ENCODE measurements around the gene HPS6. TPM values are rescaled to one million over a fixed set of nuclear protein-coding genes. Genes with fewer than 3 reads are reported as not detected.
A peak's percentile ranks its signal among the peaks of the same experiment; 100 is the strongest.
"Not testable (repeated sequence)": the region's sequence is repeated elsewhere in the genome, so short reads cannot be mapped to it uniquely, and the experiment has no call there.

HPS6 gene
- total and polyA plus RNA-seq, 2 experiments from 2014 or later, result 23.6 to 44.4 TPM

DNA sequence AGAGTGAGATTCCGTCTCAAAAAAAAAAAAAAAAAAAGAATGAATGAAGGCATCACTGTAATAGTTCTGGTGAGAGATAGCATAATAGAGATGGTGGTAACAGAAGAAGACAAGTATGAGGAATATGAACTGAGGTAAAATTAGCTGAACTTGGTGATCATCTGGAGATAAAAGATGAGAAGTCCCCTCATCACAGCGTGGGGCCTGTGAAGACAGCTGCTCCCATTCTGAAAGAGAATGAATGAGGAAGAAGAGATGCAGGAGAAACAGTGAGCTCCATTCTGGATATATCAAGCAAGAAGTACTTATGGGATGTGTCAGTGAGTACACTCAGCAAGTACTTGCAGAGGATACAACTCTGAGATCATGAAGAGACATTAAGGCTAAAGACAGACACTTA is 37.9 kb upstream of the HPS6 start:
- no peaks in the 10 kb centered on the region for H3K4me1 ChIP-seq (ENCODE audit: low read depth)
- TF ChIP-seq, protein P1, sequence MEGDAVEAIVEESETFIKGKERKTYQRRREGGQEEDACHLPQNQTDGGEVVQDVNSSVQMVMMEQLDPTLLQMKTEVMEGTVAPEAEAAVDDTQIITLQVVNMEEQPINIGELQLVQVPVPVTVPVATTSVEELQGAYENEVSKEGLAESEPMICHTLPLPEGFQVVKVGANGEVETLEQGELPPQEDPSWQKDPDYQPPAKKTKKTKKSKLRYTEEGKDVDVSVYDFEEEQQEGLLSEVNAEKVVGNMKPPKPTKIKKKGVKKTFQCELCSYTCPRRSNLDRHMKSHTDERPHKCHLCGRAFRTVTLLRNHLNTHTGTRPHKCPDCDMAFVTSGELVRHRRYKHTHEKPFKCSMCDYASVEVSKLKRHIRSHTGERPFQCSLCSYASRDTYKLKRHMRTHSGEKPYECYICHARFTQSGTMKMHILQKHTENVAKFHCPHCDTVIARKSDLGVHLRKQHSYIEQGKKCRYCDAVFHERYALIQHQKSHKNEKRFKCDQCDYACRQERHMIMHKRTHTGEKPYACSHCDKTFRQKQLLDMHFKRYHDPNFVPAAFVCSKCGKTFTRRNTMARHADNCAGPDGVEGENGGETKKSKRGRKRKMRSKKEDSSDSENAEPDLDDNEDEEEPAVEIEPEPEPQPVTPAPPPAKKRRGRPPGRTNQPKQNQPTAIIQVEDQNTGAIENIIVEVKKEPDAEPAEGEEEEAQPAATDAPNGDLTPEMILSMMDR (IDR thresholded peaks at IDR 0.05; ENCODE audit: low read depth, low read length), result no peak
- no peak overlapping the region for H3K27ac ChIP-seq
- H3K27me3 ChIP-seq, result no peaks in the 10 kb centered on the region
- no peak overlapping the region for H3K4me3 ChIP-seq
- DNase-seq (ENCODE audit: low read depth in 1 of 2, low spot score in 1 of 2), result no peak
- H3K9me3 ChIP-seq (ENCODE audit: low read depth), result no peaks in the 10 kb centered on the region
- peaks cover 34% of the 10 kb centered on the region for H3K36me3 ChIP-seq

DNA sequence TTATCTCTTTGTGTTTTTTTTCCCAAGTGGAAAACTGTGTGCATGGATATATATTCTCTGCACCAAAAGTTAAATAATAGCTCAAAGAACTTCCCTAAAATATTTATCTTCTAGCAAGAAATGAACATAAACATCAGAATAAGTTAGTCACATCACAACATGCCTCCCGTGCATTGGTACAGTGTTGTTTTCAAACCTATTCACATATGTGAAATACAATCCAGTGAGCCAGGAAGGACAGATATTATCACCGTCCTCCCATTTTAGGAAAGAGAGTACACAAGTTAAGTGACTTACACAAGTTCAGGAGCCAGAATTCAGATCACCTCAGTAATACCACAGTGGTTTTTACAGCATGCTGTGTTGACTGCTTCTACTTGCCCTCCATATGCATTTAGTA is 31.4 kb upstream of the HPS6 start:
- Histone ChIP-seq H3K36me3 (peaks cover 27% of the 10 kb centered on the region), H3K27ac (no peak overlapping the region), H3K27me3 (no peaks in the 10 kb centered on the region), H3K4me3 (no peak overlapping the region), H3K9me3 (ENCODE audit: low read depth) (no peaks in the 10 kb centered on the region), H3K4me1 (ENCODE audit: low read depth) (no peaks in the 10 kb centered on the region)
- DNase-seq (ENCODE audit: low read depth in 1 of 2, low spot score in 1 of 2), result no peak
- TF ChIP-seq, protein P1 (IDR thresholded peaks at IDR 0.05; ENCODE audit: low read depth, low read length), result no peak

DNA sequence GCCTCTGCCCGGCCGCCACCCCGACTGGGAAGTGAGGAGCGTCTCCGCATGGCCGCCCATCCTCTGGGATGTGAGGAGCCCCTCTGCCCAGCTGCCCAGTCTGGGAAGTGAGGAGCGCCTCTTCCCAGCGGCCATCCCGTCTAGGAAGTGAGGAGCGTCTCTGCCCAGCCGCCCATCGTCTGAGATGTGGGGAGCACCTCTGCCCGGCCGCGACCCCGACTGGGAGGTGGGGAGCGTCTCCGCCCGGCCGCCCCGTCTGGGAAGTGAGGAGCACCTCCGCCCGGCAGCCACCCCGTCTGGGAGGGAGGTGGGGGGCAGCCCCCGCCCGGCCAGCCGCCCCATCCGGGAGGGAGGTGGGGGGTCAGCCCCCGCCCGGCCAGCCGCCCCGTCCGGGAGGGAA is 29.3 kb upstream of the HPS6 start:
- H3K27me3 ChIP-seq; H3K4me1 ChIP-seq (ENCODE audit: low read depth); H3K9me3 ChIP-seq (ENCODE audit: low read depth); DNase-seq (ENCODE audit: low read depth in 1 of 2, low spot score in 1 of 2); H3K27ac ChIP-seq; H3K4me3 ChIP-seq: not testable (repeated sequence)
- peaks cover 15% of the 10 kb centered on the region for H3K36me3 ChIP-seq

DNA sequence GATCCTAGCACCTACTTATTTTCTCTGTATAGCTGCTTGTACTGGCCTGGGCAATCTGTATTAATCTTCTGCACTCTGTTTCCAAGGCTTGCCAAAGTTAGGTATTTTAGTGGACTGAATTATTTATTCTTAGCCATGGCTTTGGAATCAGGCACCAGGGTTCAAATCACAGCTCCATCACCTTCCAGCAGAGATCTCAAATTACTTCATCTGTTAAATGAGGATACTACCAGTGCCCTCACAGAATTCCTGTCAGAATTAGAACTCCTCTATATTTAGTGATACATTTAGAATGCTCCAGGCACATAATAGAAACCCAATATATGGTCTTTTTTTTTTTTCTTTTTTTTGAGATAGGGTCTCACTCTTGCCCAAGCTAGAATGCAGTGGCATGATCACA is 26.7 kb upstream of the HPS6 start:
- TF ChIP-seq, protein P1 (IDR thresholded peaks at IDR 0.05; ENCODE audit: low read depth, low read length), result no peak
- Histone ChIP-seq H3K27me3 (no peaks in the 10 kb centered on the region), H3K9me3 (ENCODE audit: low read depth) (no peaks in the 10 kb centered on the region), H3K36me3 (no peaks in the 10 kb centered on the region), H3K4me1 (ENCODE audit: low read depth) (no peaks in the 10 kb centered on the region), H3K4me3 (no peak overlapping the region), H3K27ac (no peak overlapping the region)
- no peak for DNase-seq (ENCODE audit: low read depth in 1 of 2, low spot score in 1 of 2)

DNA sequence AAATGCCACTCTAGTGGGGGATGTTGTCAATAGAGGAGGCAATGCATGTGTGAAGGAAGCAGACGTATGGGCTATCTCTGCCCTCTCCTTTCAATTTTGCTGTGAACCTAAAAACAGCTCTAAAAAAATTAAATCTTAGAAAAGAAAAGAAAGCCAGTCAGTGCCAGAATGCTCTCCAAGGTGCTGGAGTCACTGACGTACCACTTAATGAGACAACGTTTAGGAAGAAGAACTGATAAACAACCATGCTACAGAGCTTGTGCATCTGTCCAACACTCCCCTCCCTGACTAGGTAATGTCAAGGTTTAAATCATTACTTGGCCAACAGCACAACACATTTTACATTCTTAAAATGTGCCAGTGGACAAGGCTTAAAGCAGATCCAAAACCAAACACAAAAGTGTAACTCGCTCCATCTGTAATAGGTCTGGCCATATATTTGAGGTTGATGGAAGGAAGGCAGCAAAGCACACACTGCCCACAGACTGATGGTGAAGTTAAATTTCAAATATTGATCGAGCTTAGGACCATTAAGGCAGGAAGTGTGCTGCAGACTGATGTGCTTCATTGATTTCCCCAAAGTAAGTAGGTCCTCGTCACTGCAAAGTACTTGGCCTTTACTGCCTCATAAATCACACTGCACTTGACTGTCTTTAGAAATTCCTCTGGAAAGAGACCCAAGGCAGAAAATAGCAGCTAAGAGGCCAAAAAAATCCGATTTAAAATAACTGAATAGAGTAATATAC is 24.7 kb upstream of the HPS6 start:
- peak; percentile 24 to 41 for DNase-seq (ENCODE audit: low read depth in 1 of 2, low spot score in 1 of 2)
- Histone ChIP-seq H3K27ac (no peak overlapping the region), H3K9me3 (ENCODE audit: low read depth) (no peaks in the 10 kb centered on the region), H3K36me3 (no peaks in the 10 kb centered on the region), H3K4me3 (no peak overlapping the region), H3K27me3 (no peaks in the 10 kb centered on the region), H3K4me1 (ENCODE audit: low read depth) (peaks cover 4% of the 10 kb centered on the region)
- TF ChIP-seq, protein P1 (IDR thresholded peaks at IDR 0.05; ENCODE audit: low read depth, low read length), result no peak

DNA sequence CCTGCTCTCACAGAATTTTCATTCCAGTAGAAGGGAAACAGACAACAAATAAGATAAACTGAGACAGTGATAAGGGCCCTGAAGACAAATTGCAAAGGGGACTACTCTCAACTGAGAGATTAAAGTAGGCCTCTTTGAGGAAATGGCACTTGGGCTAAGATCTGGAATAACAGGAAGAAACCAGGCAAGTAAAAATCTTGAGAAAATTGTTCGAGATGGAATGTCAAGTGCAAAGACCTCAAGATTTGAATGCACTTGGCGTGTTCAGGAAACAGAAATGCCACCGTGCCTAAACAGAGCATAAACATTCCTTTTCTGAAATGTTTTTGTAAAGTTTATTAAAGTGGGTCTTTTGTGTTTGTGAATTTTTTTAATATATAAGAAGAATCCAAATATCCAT is 19.9 kb upstream of the HPS6 start:
- Histone ChIP-seq H3K4me3 (no peak overlapping the region), H3K4me1 (ENCODE audit: low read depth) (peaks cover 9% of the 10 kb centered on the region), H3K9me3 (ENCODE audit: low read depth) (no peaks in the 10 kb centered on the region), H3K27me3 (no peaks in the 10 kb centered on the region), H3K27ac (no peak overlapping the region), H3K36me3 (no peaks in the 10 kb centered on the region)
- DNase-seq (ENCODE audit: low read depth in 1 of 2, low spot score in 1 of 2), result no peak
- TF ChIP-seq, protein P1 (IDR thresholded peaks at IDR 0.05; ENCODE audit: low read depth, low read length), result no peak

Measured in cardiac muscle cell (in vitro differentiated cells and primary cell).